HG03064 (cell line): ENCODE data around the gene ATXN1.

Experiments
- ATAC-seq: cut with Tn5 transposase; IDR thresholded peaks from one replicate; pipeline ENCODE4 v1.9.1; 2021; ENCODE audit warnings: low read depth; ENCODE audit not compliant: unreplicated experiment

ATXN1 gene

GRCh38 chr6:16764188-16764950 lies 3.1 kb upstream of the ATXN1 start:
- ATAC-seq = no peak

GRCh38 chr6:16762550-16763477 lies 1.6 kb upstream of the ATXN1 start:
- ATAC-seq = peak; percentile 9

GRCh38 chr6:16762268-16762549 lies 949 bp upstream of the ATXN1 start:
- peak; percentile 3 for ATAC-seq

- peak; percentile 36 for ATAC-seq
Observed at GRCh38 chr6:16761471-16762267, 409 bp upstream of the ATXN1 start.

- ATAC-seq = no peak
Observed at GRCh38 chr6:16759646-16760515, 1.4 kb downstream of the ATXN1 start.

GRCh38 chr6:16759181-16759645 lies 2.0 kb downstream of the ATXN1 start:
- no peak for ATAC-seq

GRCh38 chr6:16758163-16758975 lies 2.9 kb downstream of the ATXN1 start:
- no peak for ATAC-seq

GRCh38 chr6:16757332-16757731 lies 3.9 kb downstream of the ATXN1 start:
- no peak for ATAC-seq

- no peak for ATAC-seq
Observed at GRCh38 chr6:16756660-16757255, 4.5 kb downstream of the ATXN1 start.

GRCh38 chr6:16755544-16755943 lies 5.7 kb downstream of the ATXN1 start:
- no peak for ATAC-seq

GRCh38 chr6:16754876-16755275 lies 6.4 kb downstream of the ATXN1 start:
- no peak for ATAC-seq

GRCh38 chr6:16754274-16754673 lies 7.0 kb downstream of the ATXN1 start:
- ATAC-seq = no peak

- ATAC-seq = no peak
Observed at GRCh38 chr6:16753341-16753740, 7.9 kb downstream of the ATXN1 start.

GRCh38 chr6:16752206-16752866 lies 8.9 kb downstream of the ATXN1 start:
- no peak for ATAC-seq

GRCh38 chr6:16751251-16751946 lies 9.9 kb downstream of the ATXN1 start:
- ATAC-seq = no peak

GRCh38 chr6:16750566-16750965 lies 10.7 kb downstream of the ATXN1 start:
- ATAC-seq = no peak
